Measurements from ENCODE around the gene CPSF7. TPM values are rescaled to one million over a fixed set of nuclear protein-coding genes. Genes with fewer than 3 reads are reported as not detected.

The CPSF7 gene
- polyA plus RNA-seq, 1 of the 3 experiments (the other 2 are of a cell fraction) = 44.0 TPM

DNA sequence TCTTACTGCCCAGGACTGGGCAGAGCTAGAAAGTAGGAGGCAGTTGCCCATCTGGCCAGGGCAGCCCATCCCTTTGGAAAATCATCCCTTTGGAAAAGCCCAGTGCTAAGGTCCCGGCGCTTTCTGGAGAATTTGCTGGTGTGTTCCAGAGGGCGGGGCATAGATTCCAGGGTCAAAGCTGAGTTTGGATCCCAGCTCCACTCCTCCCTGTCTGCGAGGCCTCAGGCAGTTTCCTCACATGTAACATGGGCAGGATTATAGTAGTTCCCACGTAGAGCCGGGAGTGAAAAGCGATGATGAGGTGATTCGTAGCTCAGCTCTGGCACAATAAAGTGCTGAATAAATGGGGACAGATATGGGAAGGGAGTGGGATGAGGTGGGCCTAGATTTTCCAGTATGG lies 47.4 kb upstream of the CPSF7 start:
- no peak overlapping the region for H3K27ac ChIP-seq (ENCODE audit: low read depth in 2 of 2, low read length in 1 of 2)
- peaks cover 0 to 4% of the 10 kb centered on the region in 2 experiments for H3K36me3 ChIP-seq (replicated peaks in 1 of 2; ENCODE audit: control insufficient read depth in 1 of 2, insufficient read depth in 2 of 2, low read length in 1 of 2)
- no peaks in the 10 kb centered on the region for H3F3A ChIP-seq (replicated peaks; ENCODE audit: insufficient read depth)
- 62% methylated on average over 8 of the region's 8 CpGs for WGBS (ENCODE audit: low lambda C conversion rate)
- no peak overlapping the region for H3K4me3 ChIP-seq (ENCODE audit: low read depth in 2 of 2, low read length in 1 of 2)
- H3K9me2 ChIP-seq = no peaks in the 10 kb centered on the region
- H3K27me3 ChIP-seq (ENCODE audit: insufficient read depth) = no peaks in the 10 kb centered on the region
- H4K20me1 ChIP-seq (ENCODE audit: insufficient read depth) = no peaks in the 10 kb centered on the region
- no peaks in the 10 kb centered on the region for H3K9me3 ChIP-seq
- H3K9ac ChIP-seq = no peak overlapping the region
- POLR2A ChIA-PET = no interaction called here
- H2AFZ ChIP-seq (ENCODE audit: low read depth) = no peak overlapping the region
- no peak for DNase-seq
- CTCF ChIA-PET = interaction anchor here (0.6 to 21.8 kb wide), 40 partner anchors 9 to 267 kb away, joined by 3 to 670 read pairs (median 6); partner anchors contain the start of genes LRRC10B and SYT7
- no peak overlapping the region for H3K4me2 ChIP-seq
- TF ChIP-seq FOSL2 (IDR thresholded peaks at IDR 0.05; ENCODE audit: borderline replicate concordance, low read depth) = no peak
- no peak for TF ChIP-seq YY1 (IDR thresholded peaks at IDR 0.05; ENCODE audit: low read depth)
- H3K4me1 ChIP-seq (ENCODE audit: control insufficient read depth in 1 of 2, insufficient read depth in 2 of 2, low read depth in 1 of 2, low read length in 1 of 2) = peaks cover 0 to 12% of the 10 kb centered on the region in 2 experiments; a peak in 1 of 4 replicates
- no peaks in the 10 kb centered on the region for H3K79me2 ChIP-seq (ENCODE audit: insufficient read depth)

DNA sequence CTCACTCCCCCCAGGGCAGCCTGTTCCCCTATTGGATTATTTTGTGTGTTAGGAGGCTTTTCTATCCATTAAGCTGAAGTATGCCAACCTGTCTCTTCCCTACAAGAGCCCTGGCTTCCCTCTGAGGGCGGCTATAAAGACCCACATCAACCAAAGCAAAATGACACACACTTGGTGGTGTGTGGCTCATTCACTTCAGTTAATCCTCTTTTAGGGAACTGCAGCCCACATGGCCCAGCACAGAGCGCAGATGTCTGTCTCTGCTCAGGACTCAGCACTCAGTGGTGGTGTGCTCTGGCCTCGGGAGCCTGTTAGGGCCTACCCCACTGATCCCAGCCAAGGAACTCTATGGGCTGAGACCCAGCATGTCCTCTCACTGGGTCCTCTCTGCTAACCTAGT lies 46.6 kb upstream of the CPSF7 start:
- Histone ChIP-seq H3K27ac (ENCODE audit: low read depth in 2 of 2, low read length in 1 of 2) (no peak overlapping the region), H3K27me3 (ENCODE audit: insufficient read depth) (no peaks in the 10 kb centered on the region), H2AFZ (ENCODE audit: low read depth) (no peak overlapping the region), H3K4me3 (ENCODE audit: low read depth in 2 of 2, low read length in 1 of 2) (no peak overlapping the region), H3K9me2 (no peaks in the 10 kb centered on the region), H3F3A (replicated peaks; ENCODE audit: insufficient read depth) (no peaks in the 10 kb centered on the region), H3K36me3 (replicated peaks in 1 of 2; ENCODE audit: control insufficient read depth in 1 of 2, insufficient read depth in 2 of 2, low read length in 1 of 2) (peaks cover 0 to 4% of the 10 kb centered on the region in 2 experiments), H3K4me1 (ENCODE audit: control insufficient read depth in 1 of 2, insufficient read depth in 2 of 2, low read depth in 1 of 2, low read length in 1 of 2) (peaks cover 0 to 12% of the 10 kb centered on the region in 2 experiments; a peak in 1 of 4 replicates), H4K20me1 (ENCODE audit: insufficient read depth) (no peaks in the 10 kb centered on the region), H3K9me3 (no peaks in the 10 kb centered on the region), H3K79me2 (ENCODE audit: insufficient read depth) (no peaks in the 10 kb centered on the region), H3K4me2 (no peak overlapping the region), H3K9ac (no peak overlapping the region)
- no peak for TF ChIP-seq GABPA (IDR thresholded peaks at IDR 0.05; ENCODE audit: low read depth)
- TF ChIP-seq CHD2 (IDR thresholded peaks at IDR 0.05; ENCODE audit: low read length, partially characterized antibody) = no peak
- TF ChIP-seq FOXJ3 (CRISPR knock-in tag; IDR thresholded peaks at IDR 0.05) = no peak
- TF ChIP-seq TAF1 (IDR thresholded peaks at IDR 0.05; ENCODE audit: borderline replicate concordance, low read depth, low read length) = no peak
- TF ChIP-seq SIN3A (IDR thresholded peaks at IDR 0.05; ENCODE audit: borderline replicate concordance, low read depth, low read length) = no peak
- TF ChIP-seq, protein P1, sequence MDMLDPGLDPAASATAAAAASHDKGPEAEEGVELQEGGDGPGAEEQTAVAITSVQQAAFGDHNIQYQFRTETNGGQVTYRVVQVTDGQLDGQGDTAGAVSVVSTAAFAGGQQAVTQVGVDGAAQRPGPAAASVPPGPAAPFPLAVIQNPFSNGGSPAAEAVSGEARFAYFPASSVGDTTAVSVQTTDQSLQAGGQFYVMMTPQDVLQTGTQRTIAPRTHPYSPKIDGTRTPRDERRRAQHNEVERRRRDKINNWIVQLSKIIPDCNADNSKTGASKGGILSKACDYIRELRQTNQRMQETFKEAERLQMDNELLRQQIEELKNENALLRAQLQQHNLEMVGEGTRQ (IDR thresholded peaks at IDR 0.05; ENCODE audit: borderline replicate concordance, low read depth, low read length) = no peak
- TF ChIP-seq, protein P2, sequence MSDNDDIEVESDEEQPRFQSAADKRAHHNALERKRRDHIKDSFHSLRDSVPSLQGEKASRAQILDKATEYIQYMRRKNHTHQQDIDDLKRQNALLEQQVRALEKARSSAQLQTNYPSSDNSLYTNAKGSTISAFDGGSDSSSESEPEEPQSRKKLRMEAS (IDR thresholded peaks at IDR 0.05; ENCODE audit: low read depth) = no peak
- no peak for TF ChIP-seq POLR2AphosphoS5 (IDR thresholded peaks at IDR 0.05; ENCODE audit: low read depth, low read length)
- no peak for TF ChIP-seq YY1 (IDR thresholded peaks at IDR 0.05; ENCODE audit: low read depth)
- no peak for TF ChIP-seq RXRA (IDR thresholded peaks at IDR 0.05; ENCODE audit: borderline replicate concordance, low read depth)
- TF ChIP-seq RCOR1 (IDR thresholded peaks at IDR 0.05; ENCODE audit: low read length) = no peak
- no peak for TF ChIP-seq NRF1 (IDR thresholded peaks at IDR 0.05; ENCODE audit: low read depth, low read length)
- no peak for TF ChIP-seq ELF1 (IDR thresholded peaks at IDR 0.05)
- TF ChIP-seq SMC3 (IDR thresholded peaks at IDR 0.05; ENCODE audit: low read depth, low read length) = no peak
- DNase-seq = no peak
- CTCF ChIA-PET = interaction anchor here (1.1 to 21.8 kb wide), 17 partner anchors 8 to 258 kb away, joined by 3 to 670 read pairs (median 14); partner anchors contain the start of genes LRRC10B and SYT7
- POLR2A ChIA-PET = no interaction called here
- 83% methylated on average over 1 of the region's 3 CpGs for WGBS (ENCODE audit: low lambda C conversion rate)
